GM18951 (cell line): ENCODE results near the gene MMP20.

Experiments
- POLR2A ChIP-seq: IDR thresholded peaks from 4 replicates; pipeline ENCODE4 v1.6.1; 2011; ENCODE audit warnings: mild to moderate bottlenecking; ENCODE audit not compliant: insufficient read length, insufficient read depth; ENCODE audit errors: extremely low read depth
- in situ Hi-C: fragments of 300-500 bp; cut with MboI; formaldehyde crosslinking; loops from one replicate; pipeline ENCODE4 v1.12.0; 2022; ENCODE audit warnings: low sequenced_read_pairs, mixed read lengths, inconsistent platforms; ENCODE audit not compliant: unreplicated experiment

MMP20 gene

DNA sequence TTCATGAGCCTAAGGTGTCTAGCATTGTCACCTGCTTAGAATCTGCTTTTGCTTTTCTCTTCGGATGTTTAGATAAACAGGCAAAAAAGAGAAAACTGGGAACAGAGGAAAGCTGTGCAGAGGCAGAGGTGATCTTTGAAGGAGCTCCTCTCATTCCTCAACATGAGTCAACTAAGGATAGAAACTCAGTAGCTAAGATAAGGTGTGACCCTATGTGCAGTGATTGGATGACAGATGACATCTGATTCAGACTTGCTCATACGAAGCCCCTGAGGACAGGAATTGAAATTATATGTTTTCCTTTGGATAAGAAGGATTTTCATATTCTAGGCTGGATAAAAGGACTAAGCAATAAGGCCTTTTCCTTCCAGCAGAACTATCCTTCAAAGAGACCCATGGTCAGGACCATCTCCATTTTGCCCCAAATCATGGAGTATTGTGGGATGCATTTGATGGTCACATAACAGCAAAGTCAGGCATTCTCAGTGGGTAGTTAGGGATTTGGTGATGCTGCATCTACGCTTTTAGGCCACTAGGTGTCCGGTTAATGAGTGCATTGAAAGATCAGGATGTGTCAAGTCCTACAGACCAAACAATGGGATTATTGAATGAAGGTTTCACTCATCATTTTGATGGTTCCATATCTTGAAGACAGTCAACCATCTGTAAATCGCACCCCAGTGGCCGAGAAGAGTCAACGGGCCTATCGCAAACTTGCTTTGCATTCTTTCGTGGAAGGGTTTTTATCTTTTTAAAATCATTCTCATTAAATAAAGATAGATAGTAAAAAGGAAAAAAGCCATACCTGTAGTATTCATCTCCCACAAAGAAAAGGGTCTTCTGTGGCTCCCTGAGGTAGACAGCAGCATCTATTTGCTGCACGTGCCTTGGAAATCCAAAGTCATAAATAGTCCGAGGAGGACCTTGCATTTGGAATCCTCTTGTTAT lies 32.2 kb downstream of the MMP20 start:
- in situ Hi-C loops = no loop called here
- TF ChIP-seq POLR2A = no peak

DNA sequence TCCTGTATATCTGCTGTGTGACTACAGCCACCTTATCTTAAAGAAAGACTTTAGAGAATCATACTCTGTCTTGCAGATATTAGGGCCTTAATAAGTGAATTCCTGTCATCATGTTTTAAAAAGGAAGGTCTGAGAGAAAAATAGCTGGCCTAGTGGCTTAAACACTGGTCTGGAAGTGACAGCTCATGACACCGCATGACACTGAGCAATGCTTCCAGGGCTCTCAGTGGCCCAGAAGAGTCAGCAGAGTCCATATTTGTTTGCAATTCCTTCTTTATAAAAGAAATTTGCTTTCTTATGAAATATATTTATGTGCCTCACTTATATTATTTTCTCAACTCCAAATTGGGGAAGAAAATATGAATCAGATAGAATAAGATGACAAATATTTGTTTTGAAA lies 33.0 kb downstream of the MMP20 start:
- in situ Hi-C loops = no loop called here
- no peak for TF ChIP-seq POLR2A

- no peak for TF ChIP-seq POLR2A
- in situ Hi-C loops = no loop called here
These were observed 33.9 kb downstream of the MMP20 start for GRCh38 chr11:102591160-102591718.

DNA sequence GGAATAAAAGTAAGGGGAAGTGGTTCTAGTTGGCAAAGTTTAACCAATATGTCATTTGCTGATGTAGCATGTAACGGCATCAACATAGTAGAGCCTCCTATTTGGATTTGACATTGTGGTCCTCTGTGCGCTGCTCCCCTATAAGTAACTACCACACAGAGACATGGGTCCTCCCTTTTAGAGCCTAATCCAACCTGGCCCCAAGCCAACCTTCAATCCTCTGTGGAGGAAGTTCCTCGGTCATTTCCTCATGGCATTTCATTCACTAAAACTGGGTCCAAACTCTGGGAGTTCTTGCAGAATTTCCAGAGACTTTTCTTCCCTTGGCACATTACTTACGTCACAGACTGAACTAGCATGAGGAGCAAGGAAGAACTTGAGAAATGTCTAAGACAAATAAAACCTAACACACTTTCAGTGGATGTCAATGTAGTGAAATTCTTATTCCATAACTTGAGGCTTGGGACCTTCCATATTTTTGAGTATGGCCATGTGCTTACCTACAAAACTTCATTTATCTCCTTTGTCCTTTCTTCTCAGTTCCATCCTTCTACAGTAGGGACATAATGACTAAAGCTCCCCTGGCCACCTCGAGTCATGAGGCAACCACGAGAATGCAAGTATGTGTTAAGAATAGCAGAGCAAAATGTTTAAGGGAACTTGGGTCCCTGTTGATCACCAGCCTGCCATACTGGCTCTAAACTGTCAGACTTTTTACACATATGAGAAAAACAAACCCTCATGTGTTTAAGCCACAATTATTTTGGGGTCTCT lies 34.7 kb downstream of the MMP20 start:
- no peak for TF ChIP-seq POLR2A
- in situ Hi-C loops = no loop called here

DNA sequence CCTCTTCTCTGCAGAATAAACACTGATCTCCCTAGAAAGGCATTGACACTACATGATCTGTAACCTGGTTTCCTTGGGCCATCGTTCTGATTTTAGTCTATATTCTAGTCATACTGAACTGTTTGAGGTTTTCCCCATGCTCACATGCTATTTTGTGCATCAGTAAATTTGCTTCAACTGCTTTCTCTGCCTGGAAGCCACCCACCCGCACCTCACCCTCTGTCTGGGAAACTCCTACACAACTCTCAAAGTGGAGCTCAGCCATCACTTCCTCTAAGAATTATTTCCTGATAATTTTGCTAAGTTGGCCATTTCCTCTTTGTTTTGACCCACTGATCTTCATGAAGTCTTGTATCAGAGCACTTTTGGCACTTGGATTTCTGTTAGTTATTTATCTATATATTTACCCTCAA lies 36.1 kb downstream of the MMP20 start:
- no peak for TF ChIP-seq POLR2A

GRCh38 chr11:102587722-102588121 lies 37.4 kb downstream of the MMP20 start:
- in situ Hi-C loops = no loop called here
- TF ChIP-seq POLR2A = no peak

More for the DNA sequence above, 36.1 kb downstream of the MMP20 start:
- in situ Hi-C loops = no loop called here

DNA sequence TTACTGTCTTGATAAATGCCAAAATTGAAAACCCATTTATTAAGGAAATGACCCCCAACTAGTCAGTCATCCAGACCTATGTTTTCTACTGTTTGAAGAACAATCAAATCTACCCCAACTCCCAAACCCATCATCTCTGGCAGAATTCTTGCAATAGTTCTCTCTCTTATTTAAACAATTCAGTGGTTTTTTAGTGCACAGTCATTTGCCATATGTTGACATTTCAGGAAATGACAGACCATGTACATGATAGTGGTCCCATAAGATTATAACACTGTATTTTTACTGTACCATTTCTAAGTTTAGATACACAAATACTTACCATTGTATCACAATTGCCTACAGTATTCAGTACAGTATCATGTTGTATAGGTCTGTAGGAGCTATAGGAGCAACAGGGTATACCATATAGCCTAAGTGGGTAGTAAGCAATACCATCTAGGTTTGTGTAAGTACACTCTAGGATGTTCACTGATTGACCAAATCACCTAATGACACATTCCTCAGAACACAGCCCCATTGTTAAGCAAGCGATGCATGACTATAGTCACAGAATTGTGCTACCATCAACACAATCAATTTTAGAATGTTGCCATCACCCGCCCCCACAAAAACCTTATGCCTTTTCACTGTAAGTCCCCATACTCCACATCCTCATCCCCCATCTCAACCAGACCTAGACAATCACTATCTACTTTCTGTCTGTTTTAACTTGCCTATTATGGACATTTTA lies 41.8 kb downstream of the MMP20 start:
- in situ Hi-C loops = no loop called here
- no peak for TF ChIP-seq POLR2A

GRCh38 chr11:102582140-102582539 lies 43.0 kb downstream of the MMP20 start:
- in situ Hi-C loops = no loop called here
- no peak for TF ChIP-seq POLR2A

GRCh38 chr11:102581066-102581465 lies 44.1 kb downstream of the MMP20 start:
- in situ Hi-C loops = no loop called here
- no peak for TF ChIP-seq POLR2A

DNA sequence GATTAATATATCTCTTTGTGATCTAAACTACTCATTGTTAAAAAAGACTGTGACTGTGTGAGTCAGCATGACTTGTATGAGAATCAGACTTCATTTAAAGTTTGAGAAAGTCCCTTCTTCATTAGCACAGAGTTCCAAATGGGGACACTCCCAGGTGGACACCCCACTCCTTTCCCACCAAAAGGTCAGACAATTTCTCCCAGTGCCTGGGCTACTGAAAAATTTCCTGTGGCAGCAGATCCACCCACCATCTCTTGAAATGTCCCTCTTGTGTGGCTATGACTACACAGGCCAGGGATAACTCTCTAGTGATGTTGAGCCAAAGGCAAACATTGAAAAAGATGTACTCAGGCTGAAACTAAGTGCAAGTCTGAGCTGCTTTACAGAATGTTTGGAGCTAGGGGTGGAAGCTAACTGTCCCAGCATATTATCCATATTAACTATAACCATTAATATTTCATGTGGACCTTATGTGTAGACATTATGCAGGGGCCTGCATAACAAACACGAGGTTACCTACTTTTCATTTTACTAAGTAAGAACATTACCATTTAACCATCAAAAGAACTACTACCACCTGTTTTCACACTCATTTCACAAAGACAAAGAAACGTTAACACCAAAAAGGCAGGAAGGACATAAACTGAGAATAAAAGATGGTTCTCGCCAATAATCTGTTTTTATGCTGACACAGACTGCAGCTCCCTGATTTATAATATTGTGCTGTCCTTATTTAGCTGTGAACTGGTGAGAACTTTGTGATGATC lies 44.8 kb downstream of the MMP20 start:
- in situ Hi-C loops = no loop called here
- no peak for TF ChIP-seq POLR2A

DNA sequence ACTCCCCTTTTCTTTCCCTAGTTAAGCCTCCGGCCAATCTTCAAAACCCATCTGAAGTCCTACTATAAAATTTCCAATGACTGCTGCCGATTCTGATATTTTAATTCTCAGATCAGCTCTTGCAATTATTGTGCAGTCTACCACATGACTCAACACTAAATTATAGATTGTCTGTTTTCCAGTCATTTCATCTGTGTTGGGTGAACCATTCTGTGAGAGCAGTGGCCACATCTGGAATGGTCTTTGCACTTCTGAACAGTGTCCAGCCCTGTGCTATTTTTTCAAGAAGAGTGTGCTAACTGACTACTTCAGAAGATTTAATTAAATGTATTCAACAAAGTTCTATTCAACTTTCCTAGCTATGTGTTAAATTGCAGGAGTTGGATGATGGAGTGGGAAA lies 47.4 kb downstream of the MMP20 start:
- no peak for TF ChIP-seq POLR2A

GRCh38 chr11:102577182-102577581 lies 48.0 kb downstream of the MMP20 start:
- TF ChIP-seq POLR2A = no peak
- in situ Hi-C loops = no loop called here

More for the DNA sequence above, 47.4 kb downstream of the MMP20 start:
- in situ Hi-C loops = no loop called here
